Hepatocyte (in vitro differentiated cells): Measurements from ENCODE around the gene SPTBN5.

Source experiments
- CTCF ChIP-seq: fragments of 200-600 bp; sonication (generic); IDR thresholded peaks from 2 replicates; pipeline ENCODE4 v1.5.1; 2016; ENCODE audit warnings: antibody characterized with exemption, mild to moderate bottlenecking; ENCODE audit not compliant: poor library complexity
- EZH2 ChIP-seq: fragments of 200-600 bp; sonication (generic); IDR thresholded peaks from 2 replicates; pipeline ENCODE4 v1.6.1; 2016; ENCODE audit warnings: antibody characterized with exemption, mild to moderate bottlenecking, borderline replicate concordance

GRCh38 chr15:41836713-41837454, 57.0 kb downstream of the SPTBN5 start:
- TF ChIP-seq CTCF = no peak
- no peak for TF ChIP-seq EZH2
